GM21529 (cell line): ENCODE results near the gene PHC2.
"Not testable (repeated sequence)": the region's sequence is repeated elsewhere in the genome, so short reads cannot be mapped to it uniquely, and the experiment has no call there.

Experiments
- ATAC-seq: cut with Tn5 transposase; IDR thresholded peaks from one replicate; pipeline ENCODE4 v1.9.1; 2021; ENCODE audit not compliant: unreplicated experiment

The PHC2 gene

GRCh38 chr1:33319186-33319948, 111.5 kb downstream of the PHC2 start:
- ATAC-seq = no peak

- ATAC-seq = no peak
Measured at GRCh38 chr1:33317946-33318345, 112.9 kb downstream of the PHC2 start.

- no peak for ATAC-seq
Measured at GRCh38 chr1:33317354-33317753, 113.5 kb downstream of the PHC2 start.

- ATAC-seq = no peak
Measured at GRCh38 chr1:33316601-33317000, 114.3 kb downstream of the PHC2 start.

GRCh38 chr1:33314416-33314815, 116.5 kb downstream of the PHC2 start:
- ATAC-seq = no peak

- ATAC-seq = no peak
Measured at GRCh38 chr1:33312413-33312749, 118.5 kb downstream of the PHC2 start.

- ATAC-seq = no peak
Measured at GRCh38 chr1:33311706-33312412, 119.0 kb downstream of the PHC2 start.

GRCh38 chr1:33310702-33311101, 120.2 kb downstream of the PHC2 start:
- ATAC-seq = no peak

GRCh38 chr1:33309351-33309750, 121.5 kb downstream of the PHC2 start:
- not testable (repeated sequence) for ATAC-seq

- no peak for ATAC-seq
Measured at GRCh38 chr1:33307494-33307864, 123.4 kb downstream of the PHC2 start.

- no peak for ATAC-seq
Measured at GRCh38 chr1:33306653-33307493, 124.0 kb downstream of the PHC2 start.

GRCh38 chr1:33305816-33306652, 124.9 kb downstream of the PHC2 start:
- no peak for ATAC-seq

- no peak for ATAC-seq
Measured at GRCh38 chr1:33305016-33305415, 125.9 kb downstream of the PHC2 start.

GRCh38 chr1:33302325-33302724, 128.6 kb downstream of the PHC2 start:
- ATAC-seq = no peak

GRCh38 chr1:33301273-33301984, 129.5 kb downstream of the PHC2 start:
- ATAC-seq = no peak

GRCh38 chr1:33300673-33301072, 130.2 kb downstream of the PHC2 start:
- ATAC-seq = no peak

GRCh38 chr1:33299461-33300155, 131.3 kb downstream of the PHC2 start:
- no peak for ATAC-seq

GRCh38 chr1:33298623-33299277, 132.1 kb downstream of the PHC2 start:
- no peak for ATAC-seq
